NB4 (cell line): ENCODE measurements around the gene WWP2.
A peak's percentile ranks its signal among the peaks of the same experiment; 100 is the strongest.

Experiments
- CTCF ChIP-seq: IDR thresholded peaks from one replicate; pipeline ENCODE4 v1.5.1; 2012; ENCODE audit warnings: low read depth, low read length
- TF ChIP-seq, protein P1 (sequence below): IDR thresholded peaks from 2 replicates; pipeline ENCODE4 v1.6.1; 2011; ENCODE audit warnings: low read depth, low read length

DNA sequence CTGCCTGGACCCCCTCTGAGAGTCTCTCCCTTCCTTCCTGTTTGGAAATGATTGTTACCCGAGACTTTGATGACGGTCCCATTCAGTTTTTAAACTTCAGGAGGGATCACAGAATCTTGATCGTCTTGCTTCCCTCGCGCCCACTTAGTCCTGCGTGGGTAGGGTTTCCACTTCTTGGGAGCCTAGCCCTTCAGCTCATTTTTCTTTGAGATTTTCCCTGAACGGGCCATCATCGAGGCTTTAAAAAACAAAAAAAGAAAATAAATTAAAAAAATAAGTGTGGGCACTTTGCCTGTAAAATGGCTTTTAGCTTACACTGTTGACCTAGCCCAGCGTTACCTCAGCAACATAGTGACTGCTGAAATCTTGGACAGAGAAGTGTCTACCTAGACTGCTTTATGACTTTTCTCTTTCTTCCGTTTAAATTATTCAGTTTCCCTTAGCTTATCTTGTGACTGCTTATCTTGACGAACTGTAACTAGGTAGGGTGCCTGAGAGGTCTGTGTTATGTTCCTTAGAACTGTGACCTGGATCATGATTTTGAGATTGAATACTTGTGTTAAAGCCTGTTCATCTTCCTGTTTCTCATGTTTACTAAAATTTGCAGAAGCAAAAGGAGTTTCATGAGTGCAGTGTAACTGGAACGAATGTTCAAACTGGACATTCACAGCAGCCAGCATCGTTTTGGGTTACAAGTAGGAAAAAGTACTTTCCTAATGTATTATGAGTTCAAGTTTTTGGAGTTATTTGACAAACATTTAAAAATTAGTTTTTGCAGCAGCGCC, 874 bp downstream of the WWP2 start:
- no peak for TF ChIP-seq CTCF
- TF ChIP-seq, protein P1, sequence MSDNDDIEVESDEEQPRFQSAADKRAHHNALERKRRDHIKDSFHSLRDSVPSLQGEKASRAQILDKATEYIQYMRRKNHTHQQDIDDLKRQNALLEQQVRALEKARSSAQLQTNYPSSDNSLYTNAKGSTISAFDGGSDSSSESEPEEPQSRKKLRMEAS = peak; percentile 2; the same call in 1 of the 2 replicates
